ENCODE data around the gene CACNA2D4.

CACNA2D4 gene

DNA sequence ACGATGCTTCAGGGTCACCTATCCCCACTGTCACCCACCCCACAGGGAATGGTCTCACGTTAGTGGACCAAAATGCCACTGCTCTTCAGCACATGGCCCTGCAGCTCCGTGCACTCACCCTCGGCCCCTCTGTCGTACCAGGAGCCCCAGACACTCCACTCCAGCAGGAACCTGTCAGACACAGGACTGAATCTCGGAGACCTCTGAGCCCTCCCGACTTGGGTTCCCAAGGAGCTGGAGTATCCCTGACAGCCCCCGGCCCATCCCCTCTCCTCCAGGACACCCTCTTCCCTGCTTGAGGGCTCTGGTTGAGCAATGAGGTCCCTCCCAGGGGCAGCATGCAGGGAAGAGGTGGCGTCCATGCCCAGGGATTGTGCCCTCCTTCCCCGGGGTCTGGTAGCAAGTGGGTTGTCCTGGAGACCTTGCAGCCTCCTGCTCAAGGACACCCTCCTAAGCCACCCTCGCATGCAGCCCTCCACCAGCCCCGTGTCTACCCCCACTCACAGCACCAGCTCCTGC lies 118.5 kb downstream of the CACNA2D4 start:
- Mint-ChIP-seq H3K4me1 (ENCODE audit: low read depth) (peaks cover 12% of the 10 kb centered on the region), H3K4me3 (no peak overlapping the region), H3K9me3 (peaks cover 5% of the 10 kb centered on the region), H3K27ac (no peak overlapping the region), H3K27me3 (ENCODE audit: low read depth) (no peaks in the 10 kb centered on the region), H3K36me3 (ENCODE audit: low read depth) (no peaks in the 10 kb centered on the region)
- no peak for DNase-seq (ENCODE audit: low spot score)

DNA sequence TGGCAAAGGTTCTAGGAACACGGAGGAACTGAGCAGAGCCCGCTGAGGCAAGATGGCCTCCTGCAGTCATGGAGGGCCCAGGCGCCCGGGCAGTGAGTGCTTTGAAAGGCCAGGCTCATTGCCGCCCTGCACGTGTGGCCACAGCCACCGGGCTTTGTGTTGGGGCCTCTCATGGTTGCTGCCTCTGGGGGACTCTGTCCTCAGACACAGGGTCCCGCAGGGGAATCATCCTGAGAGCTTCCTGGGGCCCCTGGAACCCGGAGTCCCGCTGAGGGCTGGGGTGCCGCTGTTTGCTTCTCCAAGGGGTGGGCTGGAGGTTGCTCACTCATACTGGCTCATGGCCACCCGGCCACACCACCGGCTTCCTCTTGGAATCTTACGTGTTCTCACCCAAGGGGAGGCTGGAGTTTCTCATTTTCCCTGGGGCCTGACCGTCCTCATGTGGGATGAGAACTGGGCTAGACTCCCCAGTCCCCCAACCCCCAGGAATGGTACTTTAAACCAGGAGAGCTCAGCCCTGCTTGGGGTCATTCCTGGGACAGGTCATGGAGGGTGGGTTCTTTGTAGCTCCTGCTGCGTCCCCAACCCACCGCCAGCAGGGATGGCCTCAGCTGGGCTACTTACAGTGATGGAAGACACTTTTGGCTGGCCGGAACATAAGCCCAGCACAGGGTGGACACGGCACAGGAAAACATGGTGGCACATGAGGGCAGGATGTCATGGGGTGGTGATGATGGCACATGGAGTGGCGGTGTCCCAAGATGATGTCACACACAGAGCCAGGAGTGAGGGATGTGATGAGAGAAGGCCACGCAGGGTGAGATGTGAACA lies 119.2 kb downstream of the CACNA2D4 start:
- Mint-ChIP-seq H3K27ac (no peak overlapping the region), H3K4me1 (ENCODE audit: low read depth) (peaks cover 7% of the 10 kb centered on the region), H3K36me3 (ENCODE audit: low read depth) (no peaks in the 10 kb centered on the region), H3K9me3 (peaks cover under 1% of the 10 kb centered on the region), H3K4me3 (no peak overlapping the region), H3K27me3 (ENCODE audit: low read depth) (no peaks in the 10 kb centered on the region)
- DNase-seq (ENCODE audit: low spot score), result no peak

GRCh38 chr12:1798641-1799020 lies 119.8 kb downstream of the CACNA2D4 start:
- H3K4me3 Mint-ChIP-seq, result no peak overlapping the region
- DNase-seq (ENCODE audit: low spot score), result no peak
- H3K4me1 Mint-ChIP-seq (ENCODE audit: low read depth), result peaks cover 7% of the 10 kb centered on the region
- no peaks in the 10 kb centered on the region for H3K9me3 Mint-ChIP-seq
- H3K36me3 Mint-ChIP-seq (ENCODE audit: low read depth), result no peaks in the 10 kb centered on the region
- H3K27ac Mint-ChIP-seq, result no peak overlapping the region
- H3K27me3 Mint-ChIP-seq (ENCODE audit: low read depth), result no peaks in the 10 kb centered on the region

DNA sequence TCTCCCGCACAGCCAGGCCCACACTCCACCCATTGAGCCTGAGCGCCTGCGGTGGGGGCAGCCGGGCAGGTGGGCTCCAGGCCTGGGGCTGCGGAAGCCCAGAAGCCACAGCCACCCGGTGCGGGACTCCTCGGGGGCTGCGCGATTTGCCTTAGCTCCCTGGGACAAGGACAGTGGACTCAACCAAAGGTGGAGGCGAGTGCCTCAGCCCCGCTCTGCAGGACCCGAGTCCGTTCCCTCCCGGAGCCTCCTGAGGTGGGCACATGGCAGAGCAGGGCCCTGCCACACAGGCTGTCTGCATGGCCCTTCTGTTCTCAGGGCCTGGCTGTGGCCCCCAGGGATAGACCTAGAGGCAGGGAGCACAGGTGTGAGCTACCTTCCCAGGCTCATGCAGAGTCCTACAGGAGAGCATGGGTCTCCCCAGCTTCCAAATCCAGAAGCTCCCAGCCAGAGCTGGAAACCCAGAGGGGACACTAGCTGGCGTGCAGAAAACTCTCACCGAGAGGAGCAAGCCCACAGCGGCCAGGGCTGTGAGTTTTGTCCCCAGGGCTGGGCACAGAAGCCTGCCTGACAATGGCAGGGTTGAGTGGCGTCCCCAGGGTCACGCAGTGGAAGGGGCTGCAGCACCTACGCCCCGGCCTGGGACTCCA lies 120.3 kb downstream of the CACNA2D4 start:
- H3K27me3 Mint-ChIP-seq (ENCODE audit: low read depth), result no peaks in the 10 kb centered on the region
- H3K4me3 Mint-ChIP-seq, result no peak overlapping the region
- no peaks in the 10 kb centered on the region for H3K36me3 Mint-ChIP-seq (ENCODE audit: low read depth)
- H3K4me1 Mint-ChIP-seq (ENCODE audit: low read depth), result peaks cover 7% of the 10 kb centered on the region
- no peak for DNase-seq (ENCODE audit: low spot score)
- H3K27ac Mint-ChIP-seq, result no peak overlapping the region
- no peaks in the 10 kb centered on the region for H3K9me3 Mint-ChIP-seq

- peak; percentile 47 for DNase-seq (ENCODE audit: low spot score)
- Mint-ChIP-seq H3K9me3 (no peaks in the 10 kb centered on the region), H3K4me1 (ENCODE audit: low read depth) (peaks cover 7% of the 10 kb centered on the region), H3K27me3 (ENCODE audit: low read depth) (no peaks in the 10 kb centered on the region), H3K4me3 (peak overlapping the region; percentile 76), H3K36me3 (ENCODE audit: low read depth) (no peaks in the 10 kb centered on the region), H3K27ac (peak overlapping the region; percentile 81)
These were observed 121.2 kb downstream of the CACNA2D4 start for GRCh38 chr12:1797011-1797901.

- Mint-ChIP-seq H3K27me3 (ENCODE audit: low read depth) (no peaks in the 10 kb centered on the region), H3K4me3 (peak overlapping the region; percentile 88), H3K4me1 (ENCODE audit: low read depth) (peaks cover 13% of the 10 kb centered on the region), H3K27ac (peak overlapping the region; percentile 91), H3K9me3 (no peaks in the 10 kb centered on the region), H3K36me3 (ENCODE audit: low read depth) (no peaks in the 10 kb centered on the region)
- DNase-seq (ENCODE audit: low spot score), result peak; percentile 46
These were observed 121.9 kb downstream of the CACNA2D4 start for GRCh38 chr12:1796515-1797010.

- H3K27me3 Mint-ChIP-seq (ENCODE audit: low read depth), result no peaks in the 10 kb centered on the region
- peaks cover 19% of the 10 kb centered on the region for H3K4me1 Mint-ChIP-seq (ENCODE audit: low read depth)
- no peaks in the 10 kb centered on the region for H3K36me3 Mint-ChIP-seq (ENCODE audit: low read depth)
- peak; percentile 94 for DNase-seq (ENCODE audit: low spot score)
- no peaks in the 10 kb centered on the region for H3K9me3 Mint-ChIP-seq
- H3K27ac Mint-ChIP-seq, result peak overlapping the region; percentile 91
- H3K4me3 Mint-ChIP-seq, result peak overlapping the region; percentile 88
These were observed 122.5 kb downstream of the CACNA2D4 start for GRCh38 chr12:1795785-1796514.

GRCh38 chr12:1795221-1795784 lies 123.1 kb downstream of the CACNA2D4 start:
- DNase-seq (ENCODE audit: low spot score), result no peak
- Mint-ChIP-seq H3K27ac (peak overlapping the region; percentile 60), H3K9me3 (no peaks in the 10 kb centered on the region), H3K4me1 (ENCODE audit: low read depth) (peaks cover 26% of the 10 kb centered on the region), H3K4me3 (peak overlapping the region; percentile 65), H3K36me3 (ENCODE audit: low read depth) (no peaks in the 10 kb centered on the region), H3K27me3 (ENCODE audit: low read depth) (no peaks in the 10 kb centered on the region)

DNA sequence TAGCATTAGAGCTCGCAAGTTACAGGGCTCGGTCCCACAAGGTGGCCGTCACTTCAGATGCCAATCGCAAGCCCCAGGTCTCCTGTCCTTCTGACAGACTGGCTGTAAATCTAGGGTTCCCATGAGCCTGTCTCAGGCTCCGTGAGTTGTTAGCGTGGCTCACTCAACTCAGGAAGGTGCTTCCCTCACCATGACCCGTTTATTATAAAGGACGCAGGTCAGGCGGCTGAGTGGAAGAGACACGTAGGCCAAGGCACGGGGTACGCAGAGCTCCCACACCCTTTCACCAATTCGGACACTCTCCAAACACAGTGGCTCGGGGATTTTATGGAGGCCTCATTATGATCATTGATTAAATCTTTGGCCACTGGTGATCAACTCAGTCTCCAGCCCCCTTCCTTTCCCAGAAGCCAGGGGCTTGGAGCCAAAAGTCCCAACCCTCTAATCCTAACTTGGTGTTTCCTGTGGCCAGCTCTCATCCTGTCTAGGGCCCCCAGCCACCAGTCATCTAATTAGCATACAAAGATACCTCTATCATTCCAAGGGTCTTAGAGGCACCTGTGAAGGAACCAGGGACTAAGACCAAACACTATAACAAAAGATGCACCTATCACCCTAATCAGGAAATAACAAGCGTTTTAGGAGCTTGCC lies 123.9 kb downstream of the CACNA2D4 start:
- peaks cover 28% of the 10 kb centered on the region for H3K4me1 Mint-ChIP-seq (ENCODE audit: low read depth)
- H3K27ac Mint-ChIP-seq, result no peak overlapping the region
- H3K4me3 Mint-ChIP-seq, result no peak overlapping the region
- H3K27me3 Mint-ChIP-seq (ENCODE audit: low read depth), result no peaks in the 10 kb centered on the region
- no peak for DNase-seq (ENCODE audit: low spot score)
- H3K36me3 Mint-ChIP-seq (ENCODE audit: low read depth), result no peaks in the 10 kb centered on the region
- H3K9me3 Mint-ChIP-seq, result no peaks in the 10 kb centered on the region

- Mint-ChIP-seq H3K9me3 (no peaks in the 10 kb centered on the region), H3K4me1 (ENCODE audit: low read depth) (peaks cover 30% of the 10 kb centered on the region), H3K36me3 (ENCODE audit: low read depth) (no peaks in the 10 kb centered on the region), H3K27ac (no peak overlapping the region), H3K4me3 (no peak overlapping the region), H3K27me3 (ENCODE audit: low read depth) (no peaks in the 10 kb centered on the region)
- DNase-seq (ENCODE audit: low spot score), result no peak
These were observed 124.8 kb downstream of the CACNA2D4 start for GRCh38 chr12:1793426-1794210.

DNA sequence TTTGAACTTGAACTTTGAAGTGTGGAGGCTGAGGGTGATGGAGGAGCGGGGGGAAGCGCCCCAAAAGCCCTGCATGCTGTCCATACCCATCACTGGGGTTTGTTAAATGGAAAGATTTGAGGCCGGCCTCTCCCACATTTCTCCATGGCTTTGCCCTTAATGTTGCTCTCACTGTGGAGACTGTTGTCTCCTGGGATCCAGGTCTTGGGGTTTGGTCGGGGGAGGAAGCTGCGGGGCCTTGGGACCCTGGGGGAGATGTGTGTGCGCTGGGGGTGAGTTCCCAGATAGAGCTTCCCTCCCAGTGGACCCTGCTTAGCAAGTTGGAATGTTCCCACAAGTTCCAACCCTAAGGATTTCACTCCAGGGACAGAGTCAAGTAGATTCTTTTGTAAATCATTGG lies 126.0 kb downstream of the CACNA2D4 start:
- no peaks in the 10 kb centered on the region for H3K9me3 Mint-ChIP-seq
- H3K36me3 Mint-ChIP-seq (ENCODE audit: low read depth), result peaks cover 1% of the 10 kb centered on the region
- no peak overlapping the region for H3K4me3 Mint-ChIP-seq
- no peak for DNase-seq (ENCODE audit: low spot score)
- peaks cover 30% of the 10 kb centered on the region for H3K4me1 Mint-ChIP-seq (ENCODE audit: low read depth)
- H3K27ac Mint-ChIP-seq, result no peak overlapping the region
- no peaks in the 10 kb centered on the region for H3K27me3 Mint-ChIP-seq (ENCODE audit: low read depth)

All from T-helper 2 cell treated with Interferon-gamma antibody and Interleukin-4, amounts not matched to agents 5 μg/mL and 100 μg/mL, for 36 hours (primary cell).